ENCODE measurements around the gene FSD1L. TPM values are rescaled to one million over a fixed set of nuclear protein-coding genes. Genes with fewer than 3 reads are reported as not detected.

Gene FSD1L
- total RNA-seq (ENCODE audit: low replicate concordance): 1.8 and 4.1 TPM in 2 replicates

GRCh38 chr9:105447814-105448812, at the start of gene FSD1L:
FSD1L (plus strand) TSS chr9:105448034; CDS start chr9:105448221, 187 bp downstream.

GRCh38 chr9:105557804-105558610, 110.2 kb downstream of the FSD1L start, which contains the start of gene FKTN:
FKTN (plus strand) TSS chr9:105558131; CDS start chr9:105575033, 16,902 bp downstream.

Other genes with a start within 250 kb of the FSD1L start
- 40.9 and 76.6 TPM in 2 replicates for gene SLC44A1, start 203.4 kb upstream of the FSD1L start, total RNA-seq (ENCODE audit: low replicate concordance)
- 9.4 and 15.1 TPM in 2 replicates for gene FKTN, start 110.1 kb downstream of the FSD1L start, total RNA-seq (ENCODE audit: low replicate concordance)
- gene TAL2, start 214.4 kb downstream of the FSD1L start, total RNA-seq (ENCODE audit: low replicate concordance): 0.23 TPM in 1 of 2 replicates, not detected in the other
- 8.3 and 21.5 TPM in 2 replicates for gene TMEM38B, start 246.5 kb downstream of the FSD1L start, total RNA-seq (ENCODE audit: low replicate concordance)